RPMI8226 (cell line): ENCODE results near the gene PAX8.
"Not testable (repeated sequence)": the region's sequence is repeated elsewhere in the genome, so short reads cannot be mapped to it uniquely, and the experiment has no call there.

Source experiments
- DNase-seq: peaks from one replicate; pipeline ENCODE4 v3.0.0-alpha.2; 2015

PAX8 gene

GRCh38 chr2:113278742-113279139, at the start of gene PAX8:
PAX8 (minus strand) TSS chr2:113278921; CDS start chr2:113278394, 527 bp downstream.
- no peak for DNase-seq

- no peak for DNase-seq
Observed at GRCh38 chr2:113328043-113328442, 49.3 kb upstream of the PAX8 start.

DNA sequence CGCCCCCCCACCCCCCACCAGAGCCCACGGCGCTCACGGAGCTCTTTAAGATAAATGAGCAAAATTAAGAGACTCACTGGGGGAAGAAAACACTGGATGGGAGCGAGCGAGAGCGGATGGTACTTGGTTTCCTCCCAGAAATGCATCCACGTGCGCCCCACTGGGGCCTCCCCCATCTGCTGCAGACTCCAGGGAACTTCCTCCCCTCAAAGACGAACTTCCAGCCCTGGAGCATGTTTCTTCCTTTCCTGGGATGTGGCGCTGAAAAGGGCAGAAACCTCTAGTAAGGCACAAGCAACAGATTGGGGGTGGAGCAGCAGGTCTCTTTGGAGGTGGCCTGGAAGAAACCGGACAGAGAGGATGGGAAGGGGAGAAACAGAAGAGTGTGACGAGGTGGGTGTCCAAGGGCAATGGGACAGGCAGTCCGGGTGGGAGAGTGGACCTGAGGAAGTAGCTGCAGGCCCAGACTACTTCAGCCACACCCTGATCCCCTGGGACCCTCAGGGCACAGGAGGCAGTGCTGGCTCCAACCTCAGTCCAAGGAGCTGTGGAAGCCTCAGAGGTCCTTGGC, 46.5 kb upstream of the PAX8 start:
- not testable (repeated sequence) for DNase-seq

GRCh38 chr2:113324684-113325160, 46.0 kb upstream of the PAX8 start:
- peak; percentile 52 for DNase-seq

- DNase-seq, result not testable (repeated sequence)
Observed at GRCh38 chr2:113323129-113323528, 44.4 kb upstream of the PAX8 start.

GRCh38 chr2:113320106-113320505, 41.4 kb upstream of the PAX8 start:
- DNase-seq, result not testable (repeated sequence)

GRCh38 chr2:113318941-113319340, 40.2 kb upstream of the PAX8 start:
- not testable (repeated sequence) for DNase-seq

- no peak for DNase-seq
Observed at GRCh38 chr2:113316085-113316484, 37.4 kb upstream of the PAX8 start.

GRCh38 chr2:113314663-113315062, 35.9 kb upstream of the PAX8 start:
- not testable (repeated sequence) for DNase-seq

DNA sequence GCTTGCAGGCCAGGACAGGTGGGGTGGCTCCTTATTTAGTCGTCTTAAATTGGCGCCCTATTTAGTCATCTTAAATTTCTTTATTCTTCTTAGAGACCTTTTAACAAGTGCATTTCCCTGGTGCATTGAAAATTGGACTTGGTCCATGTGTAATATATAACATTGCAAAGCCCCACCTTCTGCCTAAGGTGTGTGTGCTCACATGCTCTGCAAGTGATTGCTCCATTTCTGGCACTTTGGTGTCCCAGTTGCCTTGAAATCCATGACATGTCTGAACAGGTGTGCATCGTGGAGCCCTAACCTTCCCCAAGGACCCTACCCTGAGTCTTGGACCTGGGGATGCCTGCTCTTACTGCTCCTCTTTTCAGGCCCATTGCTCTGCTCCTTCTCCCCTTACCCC, 35.5 kb upstream of the PAX8 start:
- not testable (repeated sequence) for DNase-seq

GRCh38 chr2:113311781-113312180, 33.1 kb upstream of the PAX8 start:
- not testable (repeated sequence) for DNase-seq

DNA sequence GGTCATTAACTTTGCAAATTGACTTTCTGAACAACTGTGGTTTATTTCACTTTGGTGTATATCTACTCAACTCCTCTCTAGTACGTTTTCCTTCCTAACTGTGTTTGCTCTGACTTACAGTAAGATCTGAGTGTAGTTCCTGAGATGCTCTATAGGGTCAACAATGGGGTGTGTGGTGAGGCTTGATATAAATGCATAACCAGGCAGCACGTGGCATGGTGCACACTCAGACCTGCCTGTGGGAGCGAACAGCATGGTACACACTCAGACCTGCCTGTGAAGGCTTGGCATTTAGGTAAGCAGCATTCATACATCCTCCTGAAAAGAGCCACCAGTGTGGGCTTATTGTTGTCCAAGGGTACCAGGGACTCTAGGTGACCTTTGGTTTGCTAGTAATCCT, 32.5 kb upstream of the PAX8 start:
- peak; percentile 15 for DNase-seq

- DNase-seq, result no peak
Observed at GRCh38 chr2:113309655-113310387, 31.1 kb upstream of the PAX8 start.

GRCh38 chr2:113308784-113309183, 30.1 kb upstream of the PAX8 start:
- not testable (repeated sequence) for DNase-seq

DNA sequence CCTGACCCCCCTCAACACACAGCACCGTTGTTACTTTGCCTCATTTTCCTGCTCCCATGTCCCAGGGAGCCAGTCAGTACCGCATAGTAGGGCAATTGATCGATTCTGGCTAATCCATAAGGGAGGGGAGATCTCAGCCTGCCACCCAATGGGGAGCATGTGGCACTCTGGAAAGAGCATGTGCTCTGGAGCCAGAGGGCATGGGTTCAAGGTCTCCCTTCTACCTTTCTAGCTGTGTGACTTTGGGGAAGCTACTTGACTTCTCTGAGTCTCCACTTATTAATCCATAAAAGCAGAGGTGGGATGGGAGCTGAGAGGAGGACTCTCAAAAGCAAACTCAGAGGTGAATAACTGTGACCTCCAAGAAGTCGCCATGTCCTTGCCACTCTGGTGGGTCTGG, 27.5 kb upstream of the PAX8 start:
- not testable (repeated sequence) for DNase-seq

DNA sequence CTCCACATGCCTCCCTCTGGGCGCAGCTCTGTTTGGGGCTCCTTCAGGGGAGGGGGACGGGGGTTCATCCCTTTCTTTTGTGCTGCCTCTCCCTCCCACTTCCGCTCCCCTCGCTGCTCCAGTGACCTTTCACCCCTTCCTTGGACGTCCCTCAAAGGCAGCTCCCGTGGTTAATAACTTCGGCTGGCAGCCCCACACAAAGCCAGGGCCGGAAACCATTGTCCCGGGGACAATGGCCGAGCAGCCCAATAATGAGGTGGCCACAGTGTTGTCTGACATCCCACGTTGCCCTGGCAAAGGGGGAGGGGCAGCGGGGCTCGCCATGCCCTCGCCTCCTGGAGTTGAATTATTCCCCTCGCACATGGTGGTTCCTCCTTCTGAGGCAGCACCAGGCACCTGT, 27.0 kb upstream of the PAX8 start:
- DNase-seq, result not testable (repeated sequence)

GRCh38 chr2:113305146-113305545, 26.4 kb upstream of the PAX8 start:
- no peak for DNase-seq

DNA sequence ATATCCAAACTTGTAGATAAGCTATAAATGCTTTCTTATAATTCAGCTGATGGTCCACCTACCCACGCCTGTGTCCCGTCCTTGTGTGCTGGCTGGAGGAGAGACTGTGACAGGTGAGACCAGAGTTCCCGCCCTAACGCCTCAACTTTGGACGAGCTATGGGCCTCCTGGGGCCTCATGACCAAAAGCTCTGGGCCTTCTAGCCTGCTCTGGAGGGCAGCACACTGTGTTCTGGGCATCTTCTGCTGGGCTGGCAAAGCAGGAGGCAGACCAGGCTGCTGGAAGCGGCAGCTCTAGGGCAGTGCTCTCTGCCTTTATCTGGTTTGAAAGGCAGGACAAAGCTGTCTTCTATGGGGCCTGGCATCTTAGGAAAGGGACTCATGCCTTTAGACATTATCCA, 26.0 kb upstream of the PAX8 start:
- no peak for DNase-seq

DNA sequence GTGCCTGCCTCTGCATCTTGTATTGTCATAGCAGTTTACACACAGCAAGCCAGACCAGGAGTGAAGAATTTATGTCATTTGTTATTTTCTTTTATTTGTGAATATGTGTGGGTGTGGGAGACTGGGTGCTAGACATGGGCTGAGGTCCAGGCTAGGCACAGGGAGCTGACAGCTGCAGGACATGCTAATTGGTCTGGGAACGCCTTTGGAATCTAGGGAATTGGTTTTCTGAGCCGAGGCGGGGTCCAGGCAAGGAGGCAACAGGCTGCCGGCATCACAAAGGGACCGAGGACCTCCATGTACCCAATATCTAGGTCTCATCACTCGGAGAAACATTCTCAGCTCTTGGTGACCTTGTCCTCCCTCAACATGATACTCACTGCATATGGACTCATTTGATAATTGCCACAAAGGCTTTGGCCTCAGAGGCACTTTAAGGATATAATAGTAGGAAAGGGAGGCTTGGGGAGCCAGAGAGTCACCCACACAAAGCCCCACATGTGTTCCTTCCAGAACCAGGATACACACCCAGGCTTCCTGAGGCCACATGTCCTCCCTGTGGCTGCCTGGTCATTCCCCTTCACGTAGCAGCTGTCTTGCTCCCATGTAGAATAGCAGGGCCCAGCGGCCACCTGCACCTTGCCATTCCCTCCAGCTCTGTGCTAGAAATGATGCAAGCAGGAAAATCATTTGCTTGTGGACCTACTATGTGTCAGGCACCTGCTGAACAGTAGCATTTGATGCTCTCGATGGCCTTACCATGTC, 23.7 kb upstream of the PAX8 start:
- not testable (repeated sequence) for DNase-seq

DNA sequence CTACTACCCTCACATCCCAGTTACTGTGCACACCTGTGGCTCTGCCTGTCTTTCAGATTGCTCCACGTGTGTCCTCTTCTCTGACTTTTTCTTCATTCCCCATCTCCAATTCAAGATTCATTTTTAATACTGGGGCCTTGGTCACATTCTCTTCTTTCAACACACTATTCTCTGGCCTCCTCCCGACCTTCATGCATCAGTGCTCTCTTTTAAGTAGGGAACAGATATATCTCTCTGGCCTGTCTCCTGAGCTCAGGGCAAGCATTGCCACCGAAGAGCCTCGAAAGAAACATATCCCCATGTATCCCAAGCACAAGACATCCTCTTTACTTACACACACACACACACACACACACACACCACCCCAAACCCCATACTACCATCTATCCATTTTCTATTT, 21.6 kb upstream of the PAX8 start:
- no peak for DNase-seq

DNA sequence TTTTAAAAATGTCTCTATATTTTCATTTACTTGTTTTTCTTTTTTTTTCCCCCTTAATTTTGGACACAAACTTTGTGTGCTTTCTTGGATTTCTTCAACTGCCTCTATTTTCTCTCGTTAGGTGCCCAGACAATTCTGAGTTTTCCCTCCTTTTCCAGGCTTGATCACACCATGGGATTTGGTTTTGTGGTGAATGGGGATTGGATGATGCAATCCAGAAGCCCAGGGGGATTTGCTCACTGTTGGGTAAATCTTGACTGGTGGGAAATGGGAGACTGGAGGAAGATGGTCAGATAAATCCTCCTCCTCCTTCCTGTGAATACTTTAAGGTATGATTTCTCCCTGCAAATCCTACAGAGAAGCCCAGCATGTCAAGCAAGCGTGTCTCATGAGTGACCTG, 19.5 kb upstream of the PAX8 start:
- DNase-seq, result no peak

DNA sequence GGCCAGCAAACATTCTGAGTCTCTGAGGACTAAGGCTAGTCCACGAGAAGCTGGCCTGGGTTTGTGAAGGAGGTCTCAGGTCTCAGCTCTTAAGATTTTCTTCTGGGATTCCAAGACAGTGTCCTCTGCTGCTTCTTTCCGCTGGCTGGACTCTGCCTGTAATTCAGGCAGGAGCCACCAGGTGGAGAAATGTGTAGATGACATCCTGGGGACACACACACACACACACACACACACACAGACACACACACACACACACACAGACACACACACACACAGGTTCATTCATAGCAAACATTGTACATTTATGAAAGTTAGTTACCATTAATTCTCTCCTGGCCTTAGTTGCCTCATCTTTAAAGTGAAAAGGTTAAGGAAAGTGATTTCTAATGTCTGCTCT, 18.9 kb upstream of the PAX8 start:
- DNase-seq, result not testable (repeated sequence)

DNA sequence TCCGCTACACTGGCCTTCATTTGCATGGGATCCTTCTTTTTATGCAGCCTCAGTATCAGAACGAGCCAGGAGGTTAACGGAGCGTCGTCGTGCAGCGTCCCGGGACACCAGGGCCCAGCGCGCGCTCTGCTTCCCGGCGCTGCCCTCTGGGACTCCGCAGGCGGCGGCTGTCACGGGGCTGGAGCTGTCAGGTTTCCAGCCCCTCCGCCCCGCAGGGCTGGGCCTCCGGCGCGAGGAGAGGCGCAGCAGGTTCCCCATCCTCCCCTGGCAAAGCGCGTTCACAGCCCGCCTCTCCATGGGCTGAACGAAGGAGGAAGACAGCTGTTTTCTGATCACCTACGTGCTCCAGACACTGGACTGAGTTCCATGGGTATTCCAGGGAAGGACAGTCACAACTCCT, 12.5 kb upstream of the PAX8 start:
- DNase-seq, result no peak

- DNase-seq, result not testable (repeated sequence)
Observed at GRCh38 chr2:113288674-113289149, 10.0 kb upstream of the PAX8 start.
